ENCODE measurements around the gene THOC6. TPM values are rescaled to one million over a fixed set of nuclear protein-coding genes. Genes with fewer than 3 reads are reported as not detected.

Gene THOC6
- total RNA-seq, 4 donors from 2014 or later, result 10.1 to 42.8 (median 17.6) TPM

DNA sequence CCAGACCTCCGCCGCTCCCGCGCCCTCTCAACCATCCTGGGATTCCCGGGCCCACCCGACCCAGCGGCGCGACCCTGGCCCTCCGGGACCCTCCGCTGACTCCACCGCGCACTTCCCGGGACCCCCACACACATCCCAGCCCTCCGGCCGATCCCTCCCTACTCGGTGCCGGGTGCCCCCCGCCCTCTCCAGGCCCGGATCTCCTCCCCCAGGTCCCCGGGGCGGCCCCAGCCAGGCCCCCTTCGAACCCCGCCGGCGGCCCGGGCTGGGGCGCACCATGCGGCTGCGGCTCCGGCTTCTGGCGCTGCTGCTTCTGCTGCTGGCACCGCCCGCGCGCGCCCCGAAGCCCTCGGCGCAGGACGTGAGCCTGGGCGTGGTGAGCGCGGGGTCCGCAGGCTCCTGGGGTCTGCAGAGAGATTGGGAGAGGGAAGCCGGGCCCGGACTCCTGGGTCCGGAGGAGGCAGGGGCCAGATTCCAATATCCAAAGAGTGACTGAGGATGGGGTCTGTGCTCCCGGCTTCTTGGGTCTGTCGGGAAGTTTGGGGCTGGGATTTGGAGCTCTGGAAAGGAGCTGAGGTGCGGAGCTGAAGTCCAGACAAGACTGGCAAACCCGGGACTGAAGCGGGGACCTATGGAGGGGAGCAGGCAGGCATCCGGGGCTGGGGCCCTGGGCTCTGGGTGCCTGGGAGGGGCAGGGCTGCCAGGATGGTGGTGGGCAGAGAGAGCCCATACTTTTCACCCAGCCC is 23.0 kb downstream of the THOC6 start:
- no peak for TF ChIP-seq POLR2A (IDR thresholded peaks at IDR 0.05)
- DNase-seq, result no peak
- no peaks in the 10 kb centered on the region for H3K9me3 ChIP-seq
- peaks cover 87% of the 10 kb centered on the region for H3K27me3 ChIP-seq
- H3K36me3 ChIP-seq, result no peaks in the 10 kb centered on the region
- no peak overlapping the region for H3K27ac ChIP-seq
- intact Hi-C loops (cut with DNase I; ENCODE audit: low total_unique reads) (no loop called here), in situ Hi-C loops (cut with MboI; ENCODE audit: low pct_ligation_motif_present in 1 of 4, low pct_unique_long_range_greater_than_20kb in 1 of 4, low sequenced_read_pairs in 3 of 4) (loop anchor here in 1 of 4 donors (25.0 kb wide), 1 partner anchor 90 kb away; the partner anchor contains the start of gene ZNF213)
- 2% methylated on average over 48 of the region's 54 CpGs; no CpG with 5 or more reads in 1 of the 2 donors for WGBS, 2 donors (ENCODE audit: low coverage in 1 of 2)
- peaks cover 0 to 22% (median 21%) of the 10 kb centered on the region in 4 donors for H3K4me1 ChIP-seq
- H3K4me3 ChIP-seq, result peak overlapping the region in 3 of 4 donors; percentile 7 to 53 (median 25)

- Histone ChIP-seq H3K9me3 (no peaks in the 10 kb centered on the region), H3K4me1 (peaks cover 0 to 22% (median 21%) of the 10 kb centered on the region in 4 donors), H3K27ac (no peak overlapping the region), H3K27me3 (peaks cover 86% of the 10 kb centered on the region), H3K4me3 (no peak overlapping the region), H3K36me3 (no peaks in the 10 kb centered on the region)
- TF ChIP-seq EP300 (IDR thresholded peaks at IDR 0.05; ENCODE audit: low read depth), result no peak
- TF ChIP-seq POLR2A (IDR thresholded peaks at IDR 0.05), result no peak
- TF ChIP-seq POLR2AphosphoS5 (IDR thresholded peaks at IDR 0.05), result no peak
- TF ChIP-seq CTCF (IDR thresholded peaks at IDR 0.05), result no peak
- in situ Hi-C loops (cut with MboI; ENCODE audit: low pct_ligation_motif_present in 1 of 4, low pct_unique_long_range_greater_than_20kb in 1 of 4, low sequenced_read_pairs in 3 of 4), result loop anchor here in 1 of 4 donors (25.0 kb wide), 1 partner anchor 90 kb away; the partner anchor contains the start of gene ZNF213
- WGBS, 2 donors (ENCODE audit: low coverage in 1 of 2), result 19% methylated on average over 13 of the region's 13 CpGs; no CpG with 5 or more reads in 1 of the 2 donors
- intact Hi-C loops (cut with DNase I; ENCODE audit: low total_unique reads), result no loop called here
- DNase-seq, result no peak
Observed at GRCh38 chr16:3047387-3047720, 23.5 kb downstream of the THOC6 start.

GRCh38 chr16:3049921-3050481 is 26.2 kb downstream of the THOC6 start:
- no peak for DNase-seq
- in situ Hi-C loops (cut with MboI; ENCODE audit: low pct_ligation_motif_present in 1 of 4, low pct_unique_long_range_greater_than_20kb in 1 of 4, low sequenced_read_pairs in 3 of 4), result loop anchor here in 1 of 4 donors (25.0 kb wide), 1 partner anchor 87 kb away; the partner anchor contains the start of gene ZNF213
- Histone ChIP-seq H3K36me3 (no peaks in the 10 kb centered on the region), H3K27ac (no peak overlapping the region), H3K4me1 (peaks cover 0 to 21% (median 19%) of the 10 kb centered on the region in 4 donors), H3K4me3 (no peak overlapping the region), H3K9me3 (no peaks in the 10 kb centered on the region), H3K27me3 (peaks cover 60% of the 10 kb centered on the region)
- TF ChIP-seq EP300 (IDR thresholded peaks at IDR 0.05; ENCODE audit: low read depth), result no peak
- no peak for TF ChIP-seq CTCF (IDR thresholded peaks at IDR 0.05)
- TF ChIP-seq POLR2AphosphoS5 (IDR thresholded peaks at IDR 0.05), result no peak
- TF ChIP-seq POLR2A (IDR thresholded peaks at IDR 0.05), result no peak
- WGBS, 2 donors (ENCODE audit: low coverage in 1 of 2), result 83% methylated on average over 24 of the region's 26 CpGs; no CpG with 5 or more reads in 1 of the 2 donors
- intact Hi-C loops (cut with DNase I; ENCODE audit: low total_unique reads), result loop anchor here (10.0 kb wide), 1 partner anchor 115 kb away; no protein-coding TSS in a partner anchor

DNA sequence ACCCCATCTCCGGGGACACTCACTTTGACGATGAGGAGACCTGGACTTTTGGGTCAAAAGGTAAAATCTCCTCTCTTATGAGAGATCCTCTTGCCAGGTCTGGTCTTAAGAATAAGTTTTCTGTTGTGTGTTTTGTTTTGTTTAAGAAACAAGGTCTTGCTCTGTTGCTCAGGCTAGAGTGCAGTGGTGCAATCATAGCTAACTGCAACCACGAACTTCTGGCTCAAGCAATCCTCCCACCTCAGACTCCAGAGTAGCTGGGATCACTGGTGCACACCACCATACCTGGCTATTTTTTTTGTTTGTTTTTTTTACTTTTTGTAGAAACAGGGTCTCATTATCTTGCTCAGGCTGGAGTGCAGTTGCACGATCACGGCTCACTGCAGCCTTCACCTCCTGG is 26.7 kb downstream of the THOC6 start:
- intact Hi-C loops (cut with DNase I; ENCODE audit: low total_unique reads), result loop anchor here (10.0 kb wide), 1 partner anchor 114 kb away; no protein-coding TSS in a partner anchor
- Histone ChIP-seq H3K9me3 (no peaks in the 10 kb centered on the region), H3K27me3 (peaks cover 55% of the 10 kb centered on the region), H3K4me3 (no peak overlapping the region), H3K27ac (no peak overlapping the region), H3K36me3 (no peaks in the 10 kb centered on the region), H3K4me1 (peaks cover 0 to 16% (median 14%) of the 10 kb centered on the region in 4 donors)
- DNase-seq, result no peak
- WGBS, 2 donors (ENCODE audit: low coverage in 1 of 2), result 20 to 70% methylated on average over 1 to 5 of the region's 5 CpGs
- in situ Hi-C loops (cut with MboI; ENCODE audit: low pct_ligation_motif_present in 1 of 4, low pct_unique_long_range_greater_than_20kb in 1 of 4, low sequenced_read_pairs in 3 of 4), result no loop called here
- no peak for TF ChIP-seq POLR2A (IDR thresholded peaks at IDR 0.05)
- no peak for TF ChIP-seq POLR2AphosphoS5 (IDR thresholded peaks at IDR 0.05)
- no peak for TF ChIP-seq EP300 (IDR thresholded peaks at IDR 0.05; ENCODE audit: low read depth)
- TF ChIP-seq CTCF (IDR thresholded peaks at IDR 0.05), result no peak

All from transverse colon (tissue), 4 donors.